C4-2B (cell line): Measurements from ENCODE around the gene SBK2.

Experiments
- ZFX ChIP-seq: fragments of 450-650 bp; IDR thresholded peaks from 2 replicates; pipeline ENCODE4 v1.6.1; 2017
- TF ChIP-seq, protein P1 (sequence below): fragments of 450-650 bp; conservative IDR thresholded peaks from 2 replicates; pipeline ENCODE4 v1.5.1; 2017; ENCODE audit warnings: mild to moderate bottlenecking

GRCh38 chr19:55482967-55483705 lies 53.8 kb downstream of the SBK2 start:
- TF ChIP-seq, protein P1, sequence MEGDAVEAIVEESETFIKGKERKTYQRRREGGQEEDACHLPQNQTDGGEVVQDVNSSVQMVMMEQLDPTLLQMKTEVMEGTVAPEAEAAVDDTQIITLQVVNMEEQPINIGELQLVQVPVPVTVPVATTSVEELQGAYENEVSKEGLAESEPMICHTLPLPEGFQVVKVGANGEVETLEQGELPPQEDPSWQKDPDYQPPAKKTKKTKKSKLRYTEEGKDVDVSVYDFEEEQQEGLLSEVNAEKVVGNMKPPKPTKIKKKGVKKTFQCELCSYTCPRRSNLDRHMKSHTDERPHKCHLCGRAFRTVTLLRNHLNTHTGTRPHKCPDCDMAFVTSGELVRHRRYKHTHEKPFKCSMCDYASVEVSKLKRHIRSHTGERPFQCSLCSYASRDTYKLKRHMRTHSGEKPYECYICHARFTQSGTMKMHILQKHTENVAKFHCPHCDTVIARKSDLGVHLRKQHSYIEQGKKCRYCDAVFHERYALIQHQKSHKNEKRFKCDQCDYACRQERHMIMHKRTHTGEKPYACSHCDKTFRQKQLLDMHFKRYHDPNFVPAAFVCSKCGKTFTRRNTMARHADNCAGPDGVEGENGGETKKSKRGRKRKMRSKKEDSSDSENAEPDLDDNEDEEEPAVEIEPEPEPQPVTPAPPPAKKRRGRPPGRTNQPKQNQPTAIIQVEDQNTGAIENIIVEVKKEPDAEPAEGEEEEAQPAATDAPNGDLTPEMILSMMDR: no peak
- no peak for TF ChIP-seq ZFX
